Measurements from ENCODE around the gene OR1Q1.
A peak's percentile ranks its signal among the peaks of the same experiment; 100 is the strongest.
"Not testable (repeated sequence)": the region's sequence is repeated elsewhere in the genome, so short reads cannot be mapped to it uniquely, and the experiment has no call there.

The OR1Q1 gene, protein sequence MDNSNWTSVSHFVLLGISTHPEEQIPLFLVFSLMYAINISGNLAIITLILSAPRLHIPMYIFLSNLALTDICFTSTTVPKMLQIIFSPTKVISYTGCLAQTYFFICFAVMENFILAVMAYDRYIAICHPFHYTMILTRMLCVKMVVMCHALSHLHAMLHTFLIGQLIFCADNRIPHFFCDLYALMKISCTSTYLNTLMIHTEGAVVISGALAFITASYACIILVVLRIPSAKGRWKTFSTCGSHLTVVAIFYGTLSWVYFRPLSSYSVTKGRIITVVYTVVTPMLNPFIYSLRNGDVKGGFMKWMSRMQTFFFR

DNA sequence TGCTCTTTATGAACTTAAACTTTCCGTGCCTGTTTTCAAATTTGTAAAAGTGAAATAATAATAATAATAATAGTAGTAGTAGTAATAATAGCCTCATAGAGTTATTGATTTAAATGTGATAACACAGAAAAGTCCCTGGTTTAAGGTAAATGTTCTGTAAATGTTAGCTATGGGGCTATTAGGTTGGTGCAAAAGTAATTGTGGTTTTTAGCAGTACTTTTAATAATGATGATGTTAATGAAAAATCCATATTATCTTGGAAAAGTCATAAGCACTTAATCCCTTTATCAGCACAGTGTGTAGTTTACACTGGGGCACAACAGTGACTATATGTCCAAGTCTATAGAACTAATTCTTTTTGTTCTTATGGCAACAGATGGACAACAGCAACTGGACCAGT is at the start of gene OR1Q1:
Gene OR1Q1 (plus strand): TSS at position 377 of the 400 bp plus-strand sequence. CDS start 0 bp downstream, at position 377.
- no peak for DNase-seq (ENCODE audit: low spot score)

DNA sequence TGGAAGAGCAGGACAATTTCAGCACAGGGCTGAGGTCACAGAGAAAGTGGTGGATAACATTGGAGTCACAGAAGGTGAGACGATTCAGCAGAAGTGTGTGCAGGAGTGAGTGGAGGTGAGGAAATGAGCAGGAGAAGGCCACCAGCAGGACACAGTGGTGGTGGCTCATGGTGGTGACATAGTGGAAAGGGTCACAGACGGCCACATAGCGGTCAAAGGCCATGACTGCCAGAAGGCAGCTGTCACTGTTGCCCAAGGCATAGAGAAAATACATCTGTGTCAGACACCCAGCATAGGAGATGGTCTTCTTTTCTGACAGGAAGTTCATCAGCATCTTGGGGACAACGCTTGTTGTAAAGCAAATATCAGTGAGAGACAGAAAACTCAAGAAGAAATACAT is 46.6 kb upstream of the OR1Q1 start:
- no peak for DNase-seq (ENCODE audit: low spot score)

DNA sequence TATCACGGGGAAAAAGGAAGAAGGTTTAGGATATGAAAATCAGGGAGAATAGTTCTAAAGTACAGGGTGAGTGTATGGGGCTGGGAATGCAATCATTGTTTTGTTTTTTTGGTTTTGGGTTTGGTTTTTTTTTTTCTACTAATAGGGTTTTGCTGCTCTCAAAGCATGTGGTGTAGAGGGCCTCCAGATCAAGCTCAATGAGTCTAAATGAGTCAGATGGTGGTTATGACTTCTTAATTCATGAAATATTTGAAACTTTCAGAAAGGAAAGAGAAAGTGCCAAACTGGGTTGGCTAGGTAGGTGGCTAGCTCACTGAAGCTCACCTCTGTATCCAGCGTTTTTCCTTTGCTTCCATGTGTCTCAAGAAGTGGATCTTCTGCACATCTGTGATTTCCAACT is 42.1 kb upstream of the OR1Q1 start:
- DNase-seq (ENCODE audit: low spot score) = no peak

DNA sequence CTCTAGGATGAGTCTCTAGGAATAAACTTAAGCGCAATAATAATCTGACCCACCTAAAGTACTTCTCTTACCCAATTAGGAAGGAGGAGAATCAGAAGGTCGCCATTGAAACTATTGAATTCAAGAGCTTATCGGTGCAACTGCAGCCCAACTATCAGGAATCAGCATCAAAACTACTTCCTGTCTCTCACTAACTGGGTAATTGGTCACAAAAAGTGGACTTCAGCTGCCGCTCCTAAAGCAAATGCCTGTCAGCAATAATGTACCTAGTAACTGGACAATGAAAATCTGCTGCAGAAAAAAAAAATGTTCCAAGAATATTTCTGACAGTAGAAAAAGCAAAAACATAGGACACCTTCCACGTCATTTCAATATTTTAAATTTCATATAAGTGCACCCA is 34.7 kb upstream of the OR1Q1 start:
- no peak for DNase-seq (ENCODE audit: low spot score)

DNA sequence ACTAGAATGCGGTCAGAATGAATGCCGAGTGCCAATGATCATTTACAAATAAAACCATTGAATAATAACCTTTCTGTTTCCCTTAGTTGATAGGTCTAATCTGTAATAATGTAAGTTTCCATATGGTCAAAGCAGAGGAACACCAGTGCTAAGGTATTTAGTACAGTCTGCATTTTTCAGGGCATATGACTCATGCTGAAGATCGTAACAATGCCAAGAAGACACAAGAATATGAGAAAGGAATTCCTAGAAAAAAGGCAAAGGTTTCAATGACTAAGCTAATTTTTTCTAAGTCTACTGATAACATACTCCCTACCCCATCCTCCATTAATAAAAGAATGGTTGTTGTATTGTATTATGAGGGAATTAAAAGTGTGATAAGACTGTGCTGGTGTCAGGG is 34.2 kb upstream of the OR1Q1 start:
- peak; percentile 1 for DNase-seq (ENCODE audit: low spot score)

DNA sequence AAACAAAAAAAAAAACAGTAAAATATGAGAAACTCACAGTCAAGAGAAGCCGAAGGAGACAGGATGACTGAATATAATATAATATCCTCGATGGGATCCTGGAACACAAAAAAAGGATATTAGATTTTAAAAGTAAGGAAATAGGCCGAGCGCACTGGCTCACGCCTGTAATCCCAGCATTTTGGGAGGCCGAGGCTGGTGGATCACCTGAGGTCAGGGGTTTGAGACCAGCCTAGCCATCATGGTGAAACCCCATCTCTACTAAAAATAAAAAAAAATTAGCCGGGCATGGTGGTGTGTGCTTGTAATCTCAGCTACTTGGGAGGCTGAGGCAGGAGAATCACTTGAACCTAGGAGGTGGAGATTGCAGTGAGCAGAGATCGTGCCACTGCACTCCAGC is 31.3 kb upstream of the OR1Q1 start, which contains the start of gene OR1L8:
Gene OR1L8 (minus strand): TSS at position 101 of the 400 bp plus-strand sequence. CDS start 14,907 bp downstream, outside the sequence.
- not testable (repeated sequence) for DNase-seq (ENCODE audit: low spot score)

DNA sequence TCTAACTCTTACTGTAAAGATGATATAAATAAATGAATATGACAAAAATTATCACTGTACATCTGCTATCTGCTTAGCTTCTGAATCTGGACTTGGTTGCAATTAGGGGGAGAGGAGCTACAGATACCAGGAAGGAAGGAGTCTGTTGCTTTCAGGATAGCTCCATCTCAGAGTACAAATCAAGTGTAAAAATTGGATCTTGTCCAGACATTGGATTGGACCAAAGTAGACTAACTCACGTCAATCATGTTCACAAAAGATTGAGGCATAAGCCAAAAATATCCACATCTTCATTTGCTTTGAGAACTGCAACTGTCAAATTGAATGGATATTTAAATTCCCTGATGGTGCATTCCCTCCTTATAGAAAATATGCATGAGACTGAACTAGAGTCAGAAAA is 8.8 kb upstream of the OR1Q1 start:
- DNase-seq (ENCODE audit: low spot score) = no peak

DNA sequence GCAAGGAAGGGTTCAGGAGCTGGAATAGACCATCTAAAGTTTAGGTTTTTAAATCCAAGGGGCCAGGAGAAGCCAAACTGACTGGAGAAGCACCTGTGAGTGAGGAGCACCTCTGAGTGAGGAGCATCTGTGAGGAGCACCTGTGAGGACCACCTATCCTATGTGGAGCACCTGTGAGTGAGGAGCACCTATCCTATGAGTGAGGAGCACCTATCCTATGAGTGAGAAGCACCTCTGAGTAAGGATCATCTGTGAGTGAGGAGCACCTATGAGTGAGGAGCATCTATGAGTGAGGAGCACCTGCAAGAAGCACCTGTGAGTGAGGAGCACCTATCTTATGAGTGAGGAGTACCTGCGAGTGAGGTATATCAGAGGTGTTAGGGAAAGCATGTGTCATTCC is 8.0 kb upstream of the OR1Q1 start:
- DNase-seq (ENCODE audit: low spot score) = no peak

DNA sequence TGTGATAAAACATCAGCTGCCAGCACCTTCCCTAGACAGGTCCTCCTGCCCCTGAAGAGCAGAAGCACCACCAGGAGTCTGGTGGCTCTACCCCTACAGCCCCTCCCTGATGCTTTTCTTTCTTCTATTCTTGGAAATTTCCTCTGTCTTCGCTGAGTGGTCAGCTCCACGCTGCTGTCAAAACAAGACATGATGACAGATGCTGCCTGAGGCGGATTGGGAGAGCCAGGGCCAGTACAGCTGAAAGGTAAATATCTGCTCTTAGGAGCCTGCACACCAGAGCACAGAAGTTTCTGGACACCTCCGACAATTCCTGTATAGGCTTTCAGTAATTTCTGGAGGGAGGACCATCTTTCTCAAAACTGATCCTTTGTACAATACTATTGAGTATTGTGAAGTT is 4.7 kb upstream of the OR1Q1 start:
- DNase-seq (ENCODE audit: low spot score) = no peak

DNA sequence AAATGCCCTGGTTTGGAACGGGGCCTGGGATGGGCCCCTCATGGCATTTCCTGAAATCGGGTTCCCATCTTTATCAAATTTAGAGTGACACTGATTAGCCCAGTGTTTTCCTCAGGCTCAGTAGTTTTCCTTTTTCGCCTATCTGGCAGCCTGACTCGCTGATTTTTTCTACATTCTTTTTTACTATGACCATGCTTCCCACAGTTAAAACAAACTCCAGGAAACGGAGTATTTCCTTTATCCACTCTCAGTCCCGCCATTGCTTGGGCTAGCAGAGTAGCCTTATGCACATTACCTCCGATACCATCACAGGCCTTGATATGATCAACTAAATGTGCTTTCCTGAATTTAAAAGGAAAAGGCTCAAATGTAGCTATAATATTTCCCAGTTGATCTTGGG is 5.5 kb downstream of the OR1Q1 start:
- DNase-seq (ENCODE audit: low spot score) = no peak

DNA sequence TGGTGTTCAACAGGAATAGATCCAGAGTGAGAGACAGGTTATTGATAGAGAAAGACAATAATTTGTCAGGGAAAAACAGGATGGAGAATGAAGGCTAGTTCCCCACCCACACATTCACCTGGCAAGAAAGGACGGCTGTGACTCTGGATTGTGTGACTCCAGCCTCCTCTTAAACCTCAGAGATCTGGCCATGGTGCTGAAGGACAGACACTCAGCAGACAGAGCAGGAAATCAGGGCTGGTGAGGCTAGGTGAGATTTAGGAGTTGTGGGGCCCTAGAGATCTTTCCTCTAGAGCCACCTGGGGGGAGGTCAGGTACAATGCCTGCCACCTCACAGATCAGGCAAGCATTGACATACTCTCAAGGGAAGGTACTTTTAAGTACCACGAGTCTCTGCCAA is 27.7 kb downstream of the OR1Q1 start:
- no peak for DNase-seq (ENCODE audit: low spot score)

DNA sequence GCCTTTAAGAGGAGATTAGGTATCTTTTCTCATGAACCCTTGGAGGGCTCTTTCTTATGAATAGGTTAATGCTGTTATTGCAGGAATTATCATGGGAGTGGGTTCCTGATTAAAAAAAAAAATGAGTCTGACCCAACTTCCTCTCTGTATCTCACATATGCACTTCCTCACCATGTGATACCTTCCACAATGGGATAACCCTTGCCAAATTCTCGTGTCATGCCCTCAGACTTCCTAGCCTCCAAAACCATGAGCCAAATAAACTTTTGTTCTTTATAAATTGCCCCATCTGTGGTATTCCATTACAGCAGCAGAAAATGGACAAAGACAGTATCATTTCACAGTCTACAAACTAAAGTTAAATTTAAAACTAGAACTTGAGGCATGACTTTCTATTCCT is 41.8 kb downstream of the OR1Q1 start:
- no peak for DNase-seq (ENCODE audit: low spot score)

DNA sequence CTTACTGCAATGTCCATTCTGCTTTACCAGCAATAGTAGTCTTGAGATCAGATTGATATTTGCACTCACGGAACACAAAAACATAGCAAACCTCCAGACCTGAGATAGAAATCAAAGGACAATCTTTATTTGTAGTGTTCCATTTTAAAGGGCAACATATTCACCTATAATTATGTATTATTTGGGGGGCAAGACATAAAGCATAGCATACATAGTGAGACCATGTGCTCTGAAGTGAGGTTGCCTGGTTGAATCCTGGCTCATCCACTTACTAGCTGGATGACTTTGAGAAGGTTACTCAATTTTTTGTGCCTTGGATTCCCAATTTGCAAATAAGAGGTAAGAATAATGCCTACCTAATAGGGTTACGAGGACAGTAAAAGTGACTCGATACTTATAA is 43.0 kb downstream of the OR1Q1 start, which contains the start of gene OR1B1:
Gene OR1B1 (minus strand): TSS at position 101 of the 400 bp plus-strand sequence.
- DNase-seq (ENCODE audit: low spot score) = no peak

DNA sequence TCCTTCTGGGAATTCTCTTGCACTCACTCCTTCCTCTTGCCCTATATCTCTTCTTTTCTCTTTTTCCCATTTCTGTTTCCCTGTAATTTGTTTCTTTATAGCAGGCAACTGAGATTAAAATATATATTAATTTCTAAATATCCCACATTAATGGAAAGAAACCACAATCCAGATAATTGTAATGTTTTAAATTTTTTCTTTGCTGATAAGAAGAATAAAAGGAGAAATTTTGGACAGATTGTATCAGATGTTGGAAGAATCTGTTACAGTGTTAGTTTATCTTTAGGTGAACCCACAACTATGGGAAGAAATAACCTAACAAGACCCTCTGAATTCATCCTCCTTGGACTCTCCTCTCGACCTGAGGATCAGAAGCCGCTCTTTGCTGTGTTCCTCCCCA is 46.9 kb downstream of the OR1Q1 start, which contains the start of gene OR1L1:
Gene OR1L1 (plus strand): TSS at position 301 of the 400 bp plus-strand sequence. CDS start 0 bp downstream, at position 301.
- no peak for DNase-seq (ENCODE audit: low spot score)

Data from pons (tissue), 1 donor.